ENCODE measurements around the gene GPR132. TPM values are rescaled to one million over a fixed set of nuclear protein-coding genes. Genes with fewer than 3 reads are reported as not detected.

Gene GPR132
- polyA plus RNA-seq, 1 donor from 2014 or later = not detected

DNA sequence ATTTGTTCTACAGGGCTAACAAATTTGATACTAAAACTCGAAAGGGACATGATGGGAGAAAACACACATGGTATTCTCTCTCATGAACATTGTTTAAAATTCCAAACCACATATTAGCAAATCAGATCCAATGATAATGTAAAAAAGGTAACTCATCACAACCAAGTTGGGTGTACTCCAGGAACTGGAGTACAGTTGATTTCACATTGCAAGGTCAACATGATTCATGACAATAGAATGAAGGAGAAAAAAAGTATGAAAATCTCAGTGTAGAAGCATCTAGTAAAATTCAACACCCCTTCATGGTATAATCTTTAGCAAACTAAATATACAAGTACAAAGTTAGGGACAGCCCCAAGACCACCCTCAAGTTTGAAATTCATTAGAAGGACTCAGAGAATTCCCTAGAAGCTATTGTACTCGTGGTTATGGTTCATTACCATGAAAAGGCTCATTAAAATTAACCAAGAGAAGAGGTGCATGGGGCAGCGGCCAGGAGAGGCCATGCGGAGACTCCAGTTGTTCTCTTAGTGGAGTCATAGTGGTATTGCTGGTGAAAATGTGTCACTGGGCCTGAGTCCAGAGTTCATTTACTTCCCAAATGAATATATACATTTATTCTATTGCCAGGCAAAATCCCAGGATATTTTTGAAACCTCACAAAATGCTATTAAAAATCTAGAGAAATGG, 41.3 kb downstream of the GPR132 start:
- Histone ChIP-seq H3K27me3 (ENCODE audit: insufficient read depth, low read depth, low read length) (no peaks in the 10 kb centered on the region), H3K27ac (ENCODE audit: low read length) (no peak overlapping the region), H3F3A (ENCODE audit: insufficient read depth, low read length, poor library complexity, severe bottlenecking) (peaks cover 6% of the 10 kb centered on the region), H3K36me3 (ENCODE audit: insufficient read depth, low read length) (no peaks in the 10 kb centered on the region), H3K9ac (ENCODE audit: low read length) (no peak overlapping the region), H3K9me2 (ENCODE audit: insufficient read depth, low read length) (no peaks in the 10 kb centered on the region), H3K9me3 (ENCODE audit: low read length) (no peaks in the 10 kb centered on the region), H4K20me1 (ENCODE audit: insufficient read depth) (no peaks in the 10 kb centered on the region), H3K79me2 (replicated peaks; ENCODE audit: insufficient read depth, low read length) (peaks cover 7% of the 10 kb centered on the region), H3K4me2 (ENCODE audit: low read length) (no peak overlapping the region), H2AFZ (ENCODE audit: low read depth, low read length) (no peak overlapping the region), H3K4me3 (ENCODE audit: low read length) (no peak overlapping the region)
- no peak for TF ChIP-seq EZH2 (IDR thresholded peaks at IDR 0.05; ENCODE audit: borderline replicate concordance, insufficient read depth, low read length, poor library complexity, severe bottlenecking)
- TF ChIP-seq POLR2AphosphoS5 (IDR thresholded peaks at IDR 0.05) = no peak
- TF ChIP-seq TAF1 (IDR thresholded peaks at IDR 0.05; ENCODE audit: low read depth) = no peak

DNA sequence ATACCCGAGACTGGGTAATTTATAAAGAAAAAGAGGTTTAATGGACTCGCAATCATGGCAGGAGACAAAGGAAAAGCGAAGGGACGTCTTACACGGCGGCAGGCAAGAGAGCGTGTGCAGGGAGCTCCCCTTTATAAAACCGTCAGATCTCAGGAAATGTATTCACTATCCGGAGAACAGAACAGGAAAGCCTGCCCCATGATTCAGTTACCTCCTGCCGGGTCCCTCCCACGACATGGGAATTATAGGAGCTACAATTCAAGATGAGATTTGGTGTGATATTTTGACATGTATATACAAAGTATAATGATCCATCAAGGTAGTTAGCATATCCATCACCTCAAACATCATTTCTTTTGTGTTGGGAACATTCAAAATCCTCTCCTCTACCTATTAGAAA, 42.1 kb downstream of the GPR132 start:
- H3K9me3 ChIP-seq (ENCODE audit: low read length) = no peaks in the 10 kb centered on the region
- peaks cover 6% of the 10 kb centered on the region for H3F3A ChIP-seq (ENCODE audit: insufficient read depth, low read length, poor library complexity, severe bottlenecking)
- H3K36me3 ChIP-seq (ENCODE audit: insufficient read depth, low read length) = no peaks in the 10 kb centered on the region
- no peak for TF ChIP-seq POLR2AphosphoS5 (IDR thresholded peaks at IDR 0.05)
- no peak for TF ChIP-seq RAD21 (conservative IDR thresholded peaks at IDR 0.05)
- TF ChIP-seq, protein P1, sequence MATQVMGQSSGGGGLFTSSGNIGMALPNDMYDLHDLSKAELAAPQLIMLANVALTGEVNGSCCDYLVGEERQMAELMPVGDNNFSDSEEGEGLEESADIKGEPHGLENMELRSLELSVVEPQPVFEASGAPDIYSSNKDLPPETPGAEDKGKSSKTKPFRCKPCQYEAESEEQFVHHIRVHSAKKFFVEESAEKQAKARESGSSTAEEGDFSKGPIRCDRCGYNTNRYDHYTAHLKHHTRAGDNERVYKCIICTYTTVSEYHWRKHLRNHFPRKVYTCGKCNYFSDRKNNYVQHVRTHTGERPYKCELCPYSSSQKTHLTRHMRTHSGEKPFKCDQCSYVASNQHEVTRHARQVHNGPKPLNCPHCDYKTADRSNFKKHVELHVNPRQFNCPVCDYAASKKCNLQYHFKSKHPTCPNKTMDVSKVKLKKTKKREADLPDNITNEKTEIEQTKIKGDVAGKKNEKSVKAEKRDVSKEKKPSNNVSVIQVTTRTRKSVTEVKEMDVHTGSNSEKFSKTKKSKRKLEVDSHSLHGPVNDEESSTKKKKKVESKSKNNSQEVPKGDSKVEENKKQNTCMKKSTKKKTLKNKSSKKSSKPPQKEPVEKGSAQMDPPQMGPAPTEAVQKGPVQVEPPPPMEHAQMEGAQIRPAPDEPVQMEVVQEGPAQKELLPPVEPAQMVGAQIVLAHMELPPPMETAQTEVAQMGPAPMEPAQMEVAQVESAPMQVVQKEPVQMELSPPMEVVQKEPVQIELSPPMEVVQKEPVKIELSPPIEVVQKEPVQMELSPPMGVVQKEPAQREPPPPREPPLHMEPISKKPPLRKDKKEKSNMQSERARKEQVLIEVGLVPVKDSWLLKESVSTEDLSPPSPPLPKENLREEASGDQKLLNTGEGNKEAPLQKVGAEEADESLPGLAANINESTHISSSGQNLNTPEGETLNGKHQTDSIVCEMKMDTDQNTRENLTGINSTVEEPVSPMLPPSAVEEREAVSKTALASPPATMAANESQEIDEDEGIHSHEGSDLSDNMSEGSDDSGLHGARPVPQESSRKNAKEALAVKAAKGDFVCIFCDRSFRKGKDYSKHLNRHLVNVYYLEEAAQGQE (IDR thresholded peaks at IDR 0.05; ENCODE audit: borderline replicate concordance) = no peak
- no peak for TF ChIP-seq TAF1 (IDR thresholded peaks at IDR 0.05; ENCODE audit: low read depth)
- TF ChIP-seq, protein P2, sequence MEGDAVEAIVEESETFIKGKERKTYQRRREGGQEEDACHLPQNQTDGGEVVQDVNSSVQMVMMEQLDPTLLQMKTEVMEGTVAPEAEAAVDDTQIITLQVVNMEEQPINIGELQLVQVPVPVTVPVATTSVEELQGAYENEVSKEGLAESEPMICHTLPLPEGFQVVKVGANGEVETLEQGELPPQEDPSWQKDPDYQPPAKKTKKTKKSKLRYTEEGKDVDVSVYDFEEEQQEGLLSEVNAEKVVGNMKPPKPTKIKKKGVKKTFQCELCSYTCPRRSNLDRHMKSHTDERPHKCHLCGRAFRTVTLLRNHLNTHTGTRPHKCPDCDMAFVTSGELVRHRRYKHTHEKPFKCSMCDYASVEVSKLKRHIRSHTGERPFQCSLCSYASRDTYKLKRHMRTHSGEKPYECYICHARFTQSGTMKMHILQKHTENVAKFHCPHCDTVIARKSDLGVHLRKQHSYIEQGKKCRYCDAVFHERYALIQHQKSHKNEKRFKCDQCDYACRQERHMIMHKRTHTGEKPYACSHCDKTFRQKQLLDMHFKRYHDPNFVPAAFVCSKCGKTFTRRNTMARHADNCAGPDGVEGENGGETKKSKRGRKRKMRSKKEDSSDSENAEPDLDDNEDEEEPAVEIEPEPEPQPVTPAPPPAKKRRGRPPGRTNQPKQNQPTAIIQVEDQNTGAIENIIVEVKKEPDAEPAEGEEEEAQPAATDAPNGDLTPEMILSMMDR (IDR thresholded peaks at IDR 0.05; ENCODE audit: poor library complexity, severe bottlenecking) = no peak
- no peak for TF ChIP-seq EZH2 (IDR thresholded peaks at IDR 0.05; ENCODE audit: borderline replicate concordance, insufficient read depth, low read length, poor library complexity, severe bottlenecking)
- TF ChIP-seq EP300 (conservative IDR thresholded peaks at IDR 0.05; ENCODE audit: poor library complexity, severe bottlenecking) = no peak
- TF ChIP-seq MXI1 (conservative IDR thresholded peaks at IDR 0.05; ENCODE audit: poor library complexity, severe bottlenecking) = no peak
- no peak for TF ChIP-seq SMC3 (conservative IDR thresholded peaks at IDR 0.05; ENCODE audit: poor library complexity)
- no peaks in the 10 kb centered on the region for H3K9me2 ChIP-seq (ENCODE audit: insufficient read depth, low read length)
- no peak overlapping the region for H3K4me2 ChIP-seq (ENCODE audit: low read length)
- H3K27me3 ChIP-seq (ENCODE audit: insufficient read depth, low read depth, low read length) = no peaks in the 10 kb centered on the region
- H3K9ac ChIP-seq (ENCODE audit: low read length) = no peak overlapping the region
- peaks cover 14% of the 10 kb centered on the region for H3K79me2 ChIP-seq (replicated peaks; ENCODE audit: insufficient read depth, low read length)
- no peak overlapping the region for H3K27ac ChIP-seq (ENCODE audit: low read length)
- no peak overlapping the region for H3K4me3 ChIP-seq (ENCODE audit: low read length)
- H4K20me1 ChIP-seq (ENCODE audit: insufficient read depth) = no peaks in the 10 kb centered on the region
- H2AFZ ChIP-seq (ENCODE audit: low read depth, low read length) = no peak overlapping the region
